ENCODE results near the gene TSPAN18.

Gene TSPAN18

DNA sequence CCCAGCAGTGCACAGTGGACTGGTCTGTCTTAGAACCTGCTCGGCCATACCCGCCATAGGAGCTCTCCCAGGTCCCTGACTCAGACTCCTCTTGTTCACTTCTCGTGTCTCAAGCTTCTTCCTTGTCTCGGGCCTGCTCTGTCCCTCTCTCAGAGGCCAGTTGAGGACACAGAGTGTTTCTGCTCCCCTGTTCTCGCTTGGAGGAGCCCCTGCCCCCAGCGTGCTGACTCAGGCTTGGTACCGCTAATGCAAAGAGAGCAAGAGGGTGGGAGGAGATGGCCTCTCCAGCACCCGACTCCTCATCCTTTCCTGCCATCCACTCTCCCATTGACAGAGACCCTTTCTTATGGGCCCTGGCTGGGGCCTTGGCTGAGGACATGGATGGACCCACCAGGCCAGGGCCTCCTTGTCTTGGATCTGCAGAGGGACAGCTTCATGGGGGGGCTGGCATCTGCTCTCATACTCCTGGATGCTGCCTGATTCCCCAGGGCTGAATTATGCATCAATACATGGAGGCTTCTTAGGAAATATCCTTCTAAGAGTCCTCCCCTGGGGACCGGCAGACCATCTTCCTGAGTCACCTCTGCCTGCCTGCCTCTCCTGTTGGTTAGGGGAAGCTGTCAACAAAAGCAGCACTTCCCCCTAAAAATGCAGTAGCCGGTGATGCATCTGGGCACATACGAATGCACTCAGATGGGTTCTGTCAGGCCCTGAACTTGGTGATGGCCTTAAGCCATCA, 15.9 kb downstream of the TSPAN18 start:
- Histone ChIP-seq H3K27ac (ENCODE audit: extremely low read depth, low read depth, low read length) (no peak overlapping the region), H3K4me3 (ENCODE audit: low read depth, low read length) (no peak overlapping the region), H3K36me3 (ENCODE audit: control insufficient read depth in 2 of 2, insufficient read depth in 1 of 2, low read length in 2 of 2) (no peaks in the 10 kb centered on the region), H3K4me1 (ENCODE audit: control insufficient read depth, insufficient read depth, low read length) (no peaks in the 10 kb centered on the region), H3K9me3 (ENCODE audit: control insufficient read depth, insufficient read depth, low read depth, low read length) (no peaks in the 10 kb centered on the region)
- POLR2A ChIA-PET: no interaction called here
- CTCF ChIA-PET: no interaction called here
- TF ChIP-seq SETDB1 (IDR thresholded peaks at IDR 0.05; ENCODE audit: insufficient read length, low read length) (no peak), ZNF776 (tag by site-specific recombination; IDR thresholded peaks at IDR 0.05; ENCODE audit: borderline replicate concordance) (no peak), KLF16 (tag by site-specific recombination; IDR thresholded peaks at IDR 0.05) (no peak), ZNF830 (tag by site-specific recombination; IDR thresholded peaks at IDR 0.05; ENCODE audit: low read depth) (no peak), SCRT1 (tag by site-specific recombination; IDR thresholded peaks at IDR 0.05; ENCODE audit: borderline replicate concordance) (no peak), ZNF175 (tag by site-specific recombination; IDR thresholded peaks at IDR 0.05) (no peak), ZBTB17 (tag by site-specific recombination; IDR thresholded peaks at IDR 0.05) (no peak), ZNF174 (tag by site-specific recombination; IDR thresholded peaks at IDR 0.05) (no peak), KLF8 (tag by site-specific recombination; IDR thresholded peaks at IDR 0.05) (no peak), ZNF404 (tag by site-specific recombination; IDR thresholded peaks at IDR 0.05) (no peak), ZNF521 (tag by site-specific recombination; IDR thresholded peaks at IDR 0.05) (no peak), SCRT2 (tag by site-specific recombination; IDR thresholded peaks at IDR 0.05) (no peak)
- TF ChIP-seq, protein P1, sequence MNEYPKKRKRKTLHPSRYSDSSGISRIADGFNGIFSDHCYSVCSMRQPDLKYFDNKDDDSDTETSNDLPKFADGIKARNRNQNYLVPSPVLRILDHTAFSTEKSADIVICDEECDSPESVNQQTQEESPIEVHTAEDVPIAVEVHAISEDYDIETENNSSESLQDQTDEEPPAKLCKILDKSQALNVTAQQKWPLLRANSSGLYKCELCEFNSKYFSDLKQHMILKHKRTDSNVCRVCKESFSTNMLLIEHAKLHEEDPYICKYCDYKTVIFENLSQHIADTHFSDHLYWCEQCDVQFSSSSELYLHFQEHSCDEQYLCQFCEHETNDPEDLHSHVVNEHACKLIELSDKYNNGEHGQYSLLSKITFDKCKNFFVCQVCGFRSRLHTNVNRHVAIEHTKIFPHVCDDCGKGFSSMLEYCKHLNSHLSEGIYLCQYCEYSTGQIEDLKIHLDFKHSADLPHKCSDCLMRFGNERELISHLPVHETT (tag by site-specific recombination; IDR thresholded peaks at IDR 0.05): no peak
- TF ChIP-seq, protein P2, sequence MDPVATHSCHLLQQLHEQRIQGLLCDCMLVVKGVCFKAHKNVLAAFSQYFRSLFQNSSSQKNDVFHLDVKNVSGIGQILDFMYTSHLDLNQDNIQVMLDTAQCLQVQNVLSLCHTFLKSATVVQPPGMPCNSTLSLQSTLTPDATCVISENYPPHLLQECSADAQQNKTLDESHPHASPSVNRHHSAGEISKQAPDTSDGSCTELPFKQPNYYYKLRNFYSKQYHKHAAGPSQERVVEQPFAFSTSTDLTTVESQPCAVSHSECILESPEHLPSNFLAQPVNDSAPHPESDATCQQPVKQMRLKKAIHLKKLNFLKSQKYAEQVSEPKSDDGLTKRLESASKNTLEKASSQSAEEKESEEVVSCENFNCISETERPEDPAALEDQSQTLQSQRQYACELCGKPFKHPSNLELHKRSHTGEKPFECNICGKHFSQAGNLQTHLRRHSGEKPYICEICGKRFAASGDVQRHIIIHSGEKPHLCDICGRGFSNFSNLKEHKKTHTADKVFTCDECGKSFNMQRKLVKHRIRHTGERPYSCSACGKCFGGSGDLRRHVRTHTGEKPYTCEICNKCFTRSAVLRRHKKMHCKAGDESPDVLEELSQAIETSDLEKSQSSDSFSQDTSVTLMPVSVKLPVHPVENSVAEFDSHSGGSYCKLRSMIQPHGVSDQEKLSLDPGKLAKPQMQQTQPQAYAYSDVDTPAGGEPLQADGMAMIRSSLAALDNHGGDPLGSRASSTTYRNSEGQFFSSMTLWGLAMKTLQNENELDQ (tag by site-specific recombination; IDR thresholded peaks at IDR 0.05; ENCODE audit: low read depth): no peak

- H3K9me3 ChIP-seq (ENCODE audit: control insufficient read depth, insufficient read depth, low read depth, low read length): no peaks in the 10 kb centered on the region
- H3K36me3 ChIP-seq (ENCODE audit: control insufficient read depth in 2 of 2, insufficient read depth in 1 of 2, low read length in 2 of 2): no peaks in the 10 kb centered on the region
- H3K4me3 ChIP-seq (ENCODE audit: low read depth, low read length): no peak overlapping the region
- no peaks in the 10 kb centered on the region for H3K4me1 ChIP-seq (ENCODE audit: control insufficient read depth, insufficient read depth, low read length)
- no peak overlapping the region for H3K27ac ChIP-seq (ENCODE audit: extremely low read depth, low read depth, low read length)
- ChIA-PET CTCF (interaction anchor here (0.5 kb wide), 1 partner anchor 188 kb away, joined by 3 read pairs; no protein-coding TSS in a partner anchor), POLR2A (no interaction called here)
- TF ChIP-seq ZFP69B (tag by site-specific recombination; IDR thresholded peaks at IDR 0.05) (no peak), ZBTB48 (tag by site-specific recombination; IDR thresholded peaks at IDR 0.05) (no peak), ZNF560 (tag by site-specific recombination; IDR thresholded peaks at IDR 0.05; ENCODE audit: borderline replicate concordance) (no peak), ZNF837 (tag by site-specific recombination; IDR thresholded peaks at IDR 0.05) (no peak), OSR2 (tag by site-specific recombination; IDR thresholded peaks at IDR 0.05) (no peak), ZNF426 (tag by site-specific recombination; IDR thresholded peaks at IDR 0.05) (no peak), ZNF169 (tag by site-specific recombination; IDR thresholded peaks at IDR 0.05) (no peak), ZNF677 (tag by site-specific recombination; IDR thresholded peaks at IDR 0.05) (no peak), MEIS1 (CRISPR knock-in tag; IDR thresholded peaks at IDR 0.05; ENCODE audit: borderline replicate concordance) (no peak), ZNF626 (tag by site-specific recombination; IDR thresholded peaks at IDR 0.05) (no peak), ZNF555 (tag by site-specific recombination; conservative IDR thresholded peaks at IDR 0.05) (no peak)
- TF ChIP-seq, protein P3, sequence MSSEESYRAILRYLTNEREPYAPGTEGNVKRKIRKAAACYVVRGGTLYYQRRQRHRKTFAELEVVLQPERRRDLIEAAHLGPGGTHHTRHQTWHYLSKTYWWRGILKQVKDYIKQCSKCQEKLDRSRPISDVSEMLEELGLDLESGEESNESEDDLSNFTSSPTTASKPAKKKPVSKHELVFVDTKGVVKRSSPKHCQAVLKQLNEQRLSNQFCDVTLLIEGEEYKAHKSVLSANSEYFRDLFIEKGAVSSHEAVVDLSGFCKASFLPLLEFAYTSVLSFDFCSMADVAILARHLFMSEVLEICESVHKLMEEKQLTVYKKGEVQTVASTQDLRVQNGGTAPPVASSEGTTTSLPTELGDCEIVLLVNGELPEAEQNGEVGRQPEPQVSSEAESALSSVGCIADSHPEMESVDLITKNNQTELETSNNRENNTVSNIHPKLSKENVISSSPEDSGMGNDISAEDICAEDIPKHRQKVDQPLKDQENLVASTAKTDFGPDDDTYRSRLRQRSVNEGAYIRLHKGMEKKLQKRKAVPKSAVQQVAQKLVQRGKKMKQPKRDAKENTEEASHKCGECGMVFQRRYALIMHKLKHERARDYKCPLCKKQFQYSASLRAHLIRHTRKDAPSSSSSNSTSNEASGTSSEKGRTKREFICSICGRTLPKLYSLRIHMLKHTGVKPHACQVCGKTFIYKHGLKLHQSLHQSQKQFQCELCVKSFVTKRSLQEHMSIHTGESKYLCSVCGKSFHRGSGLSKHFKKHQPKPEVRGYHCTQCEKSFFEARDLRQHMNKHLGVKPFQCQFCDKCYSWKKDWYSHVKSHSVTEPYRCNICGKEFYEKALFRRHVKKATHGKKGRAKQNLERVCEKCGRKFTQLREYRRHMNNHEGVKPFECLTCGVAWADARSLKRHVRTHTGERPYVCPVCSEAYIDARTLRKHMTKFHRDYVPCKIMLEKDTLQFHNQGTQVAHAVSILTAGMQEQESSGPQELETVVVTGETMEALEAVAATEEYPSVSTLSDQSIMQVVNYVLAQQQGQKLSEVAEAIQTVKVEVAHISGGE (tag by site-specific recombination; conservative IDR thresholded peaks at IDR 0.05; ENCODE audit: low read depth): no peak
- TF ChIP-seq, protein P4, sequence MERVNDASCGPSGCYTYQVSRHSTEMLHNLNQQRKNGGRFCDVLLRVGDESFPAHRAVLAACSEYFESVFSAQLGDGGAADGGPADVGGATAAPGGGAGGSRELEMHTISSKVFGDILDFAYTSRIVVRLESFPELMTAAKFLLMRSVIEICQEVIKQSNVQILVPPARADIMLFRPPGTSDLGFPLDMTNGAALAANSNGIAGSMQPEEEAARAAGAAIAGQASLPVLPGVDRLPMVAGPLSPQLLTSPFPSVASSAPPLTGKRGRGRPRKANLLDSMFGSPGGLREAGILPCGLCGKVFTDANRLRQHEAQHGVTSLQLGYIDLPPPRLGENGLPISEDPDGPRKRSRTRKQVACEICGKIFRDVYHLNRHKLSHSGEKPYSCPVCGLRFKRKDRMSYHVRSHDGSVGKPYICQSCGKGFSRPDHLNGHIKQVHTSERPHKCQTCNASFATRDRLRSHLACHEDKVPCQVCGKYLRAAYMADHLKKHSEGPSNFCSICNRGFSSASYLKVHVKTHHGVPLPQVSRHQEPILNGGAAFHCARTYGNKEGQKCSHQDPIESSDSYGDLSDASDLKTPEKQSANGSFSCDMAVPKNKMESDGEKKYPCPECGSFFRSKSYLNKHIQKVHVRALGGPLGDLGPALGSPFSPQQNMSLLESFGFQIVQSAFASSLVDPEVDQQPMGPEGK (tag by site-specific recombination; IDR thresholded peaks at IDR 0.05): no peak
These were observed 16.6 kb downstream of the TSPAN18 start for GRCh38 chr11:44743326-44743725.
